Fibroblast of skin of scalp (primary cell): ENCODE measurements around the gene PRKD3. TPM values are rescaled to one million over a fixed set of nuclear protein-coding genes. Genes with fewer than 3 reads are reported as not detected.
A peak's percentile ranks its signal among the peaks of the same experiment; 100 is the strongest.

Experiments
- DNase-seq: peaks from one replicate; pipeline ENCODE4 v3.0.0-alpha.2; 2013
- polyA plus RNA-seq, 2 experiments: library from polyadenylated mRNA; unstranded; fragments of 120-200 nt; gene quantifications; one replicate each; pipeline ENCODE4 v1.2.1, GENCODE V29; 2013; ENCODE audit not compliant: insufficient read length in 2 of 2

PRKD3 gene
- 36.3 TPM for polyA plus RNA-seq (2013, experiment 1 of 2; ENCODE audit: insufficient read length)
- 44.0 TPM for polyA plus RNA-seq (2013, experiment 2 of 2; ENCODE audit: insufficient read length)

DNA sequence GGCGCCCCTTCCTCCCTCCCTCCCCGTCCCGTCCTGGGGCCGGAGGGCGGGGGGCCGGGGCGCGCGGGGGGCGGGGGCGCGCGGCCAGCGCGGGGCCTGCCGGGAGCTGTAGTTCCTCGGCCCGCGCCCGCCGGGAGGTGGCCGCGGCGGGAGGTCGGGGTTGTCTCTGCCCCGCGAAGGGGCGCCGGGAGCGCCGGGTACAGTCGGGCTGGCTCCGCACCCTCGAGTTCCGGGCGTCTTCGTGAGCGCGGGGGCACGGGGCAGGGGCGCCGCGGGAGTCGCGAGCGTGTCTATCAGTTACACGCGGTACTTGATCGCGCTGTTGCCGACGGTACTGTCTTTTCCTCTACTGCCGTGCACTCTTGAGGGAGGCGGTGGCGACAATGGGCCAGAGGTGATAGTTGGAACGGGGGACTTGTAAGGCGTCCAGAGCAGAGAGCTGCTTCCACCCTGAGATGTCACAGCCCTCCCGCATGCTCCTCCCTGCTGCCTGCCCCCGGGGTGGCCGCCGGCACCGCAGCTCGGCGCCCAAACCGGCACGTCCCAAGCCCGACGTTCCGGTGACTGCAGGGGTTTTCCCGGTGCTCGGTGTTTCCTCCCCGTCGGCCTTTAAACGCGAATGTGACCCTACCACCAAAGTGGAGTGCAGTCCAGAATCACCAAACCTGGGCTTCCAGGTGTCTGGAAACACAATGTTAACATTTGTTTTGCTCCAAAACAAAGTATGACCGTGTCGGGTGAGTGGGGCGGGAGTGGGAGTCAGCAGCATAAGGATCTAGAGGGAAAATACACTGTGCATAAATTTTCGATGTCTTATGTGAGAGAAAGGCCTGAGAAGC, at the start of gene PRKD3:
Gene PRKD3 (minus strand): TSS at position 48 of the 839 bp plus-strand sequence. CDS start 8,309 bp downstream, outside the sequence.
- DNase-seq = peak; percentile 81

DNA sequence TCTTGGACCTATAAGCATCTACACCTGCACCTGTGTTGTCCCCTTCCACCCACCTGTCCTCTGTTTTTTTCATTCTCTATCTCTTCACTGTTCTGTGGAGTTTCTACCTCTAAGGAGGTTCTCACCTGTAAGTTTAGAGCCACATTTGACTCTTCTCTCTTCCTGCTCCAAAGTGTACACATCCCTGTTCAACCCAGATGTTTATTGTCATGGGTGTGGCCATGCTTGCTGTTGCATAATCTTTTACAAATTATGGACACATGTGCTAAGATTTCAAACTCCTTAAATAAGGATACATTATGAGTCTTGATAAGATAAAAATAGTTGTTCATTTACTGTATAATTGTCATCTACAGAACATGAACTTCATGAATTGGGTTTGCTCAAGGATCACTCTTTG, 47.4 kb upstream of the PRKD3 start:
- no peak for DNase-seq

GRCh38 chr2:37370666-37371065, 46.0 kb upstream of the PRKD3 start:
- no peak for DNase-seq

GRCh38 chr2:37367984-37368383, 43.4 kb upstream of the PRKD3 start:
- no peak for DNase-seq

- no peak for DNase-seq
These were observed 42.7 kb upstream of the PRKD3 start for GRCh38 chr2:37367310-37367709.

DNA sequence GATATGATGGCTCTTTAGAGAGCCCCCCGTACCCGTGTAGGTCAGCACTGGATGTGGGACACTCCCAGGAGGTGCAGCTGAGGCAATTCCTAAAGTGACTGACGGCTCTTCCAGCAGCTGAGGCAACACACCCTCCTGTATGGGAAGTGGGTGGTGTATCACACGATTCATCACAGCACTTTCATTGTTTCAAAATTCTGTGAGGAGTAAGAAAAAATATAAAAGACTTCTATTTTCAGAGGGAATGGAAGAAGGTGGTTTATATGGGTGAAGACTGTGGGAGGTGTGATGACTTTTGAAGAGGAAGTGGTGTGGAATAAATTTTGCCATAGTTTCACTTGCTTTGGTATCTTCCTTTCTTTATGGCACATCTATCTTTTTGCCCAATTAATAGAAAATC, 42.1 kb upstream of the PRKD3 start:
- no peak for DNase-seq

DNA sequence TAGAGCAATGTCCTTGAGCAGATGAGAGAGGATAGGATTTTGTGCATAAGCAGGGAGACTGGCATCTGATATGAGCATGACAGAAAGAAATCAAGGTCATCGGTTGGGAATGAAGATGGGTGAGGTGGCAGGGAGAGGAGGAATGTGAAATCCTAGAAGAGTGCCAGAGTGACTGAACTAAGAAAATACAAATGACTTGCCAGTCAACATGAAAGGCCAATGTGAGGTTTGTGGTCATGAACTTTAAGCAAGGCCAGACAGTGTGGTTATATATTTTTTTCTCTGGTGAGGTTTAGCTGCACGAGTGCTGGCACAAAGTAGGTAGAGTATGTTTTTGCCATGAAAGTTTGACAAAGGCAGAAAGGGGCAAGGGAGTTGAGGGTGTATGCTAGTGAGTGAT, 41.0 kb upstream of the PRKD3 start:
- peak; percentile 37 for DNase-seq

DNA sequence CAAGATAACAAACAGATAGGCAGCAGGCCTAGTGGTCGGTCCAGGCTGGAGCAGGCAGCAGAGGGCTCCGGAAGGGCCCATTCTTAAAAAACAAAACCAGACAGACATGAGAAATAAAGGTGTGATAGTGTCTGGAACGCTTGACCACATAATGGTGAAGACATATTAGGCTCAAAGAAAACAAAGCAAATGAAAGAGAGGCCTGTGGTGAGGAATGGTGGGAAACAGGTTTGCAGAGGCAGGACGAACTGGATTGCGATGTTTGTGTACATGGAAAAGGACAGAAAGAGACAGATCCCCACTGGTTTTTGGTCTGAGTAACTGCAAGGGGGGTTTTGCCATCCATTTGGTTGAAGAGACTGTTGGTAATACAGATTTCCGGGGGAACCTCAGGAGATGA, 39.7 kb upstream of the PRKD3 start:
- no peak for DNase-seq

GRCh38 chr2:37361994-37362698, 37.5 kb upstream of the PRKD3 start:
- DNase-seq = no peak

DNA sequence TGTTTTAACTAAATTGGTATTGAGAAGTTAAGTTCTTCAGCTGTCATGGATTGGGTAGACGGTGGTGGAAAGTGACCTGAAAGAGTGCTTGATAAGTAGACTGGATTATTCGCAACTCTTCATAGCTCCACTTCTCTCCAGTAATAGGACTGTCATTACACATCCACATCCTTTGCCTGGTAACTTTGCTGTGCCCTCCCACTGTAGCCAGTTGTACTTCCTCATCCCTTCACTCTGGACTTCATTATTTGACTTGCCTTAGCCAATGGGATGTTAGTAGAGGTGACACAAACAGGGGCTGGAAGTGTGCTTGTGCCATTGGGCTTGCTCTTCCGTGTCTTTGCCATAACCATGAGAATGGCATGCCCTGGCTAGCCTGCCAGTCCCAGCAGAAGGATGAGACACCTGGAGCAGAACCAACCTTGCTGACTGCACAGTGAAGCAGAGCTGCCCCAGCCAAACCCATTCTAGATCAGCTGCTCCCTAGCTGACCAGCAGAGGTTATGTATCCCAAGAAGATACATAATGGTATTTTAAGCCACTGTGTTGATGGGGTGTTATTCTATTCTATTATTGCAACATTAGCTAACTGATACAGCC, 36.7 kb upstream of the PRKD3 start:
- DNase-seq = no peak

- DNase-seq = no peak
These were observed 33.8 kb upstream of the PRKD3 start for GRCh38 chr2:37358466-37358865.

GRCh38 chr2:37357530-37357929, 32.9 kb upstream of the PRKD3 start:
- DNase-seq = peak; percentile 69

DNA sequence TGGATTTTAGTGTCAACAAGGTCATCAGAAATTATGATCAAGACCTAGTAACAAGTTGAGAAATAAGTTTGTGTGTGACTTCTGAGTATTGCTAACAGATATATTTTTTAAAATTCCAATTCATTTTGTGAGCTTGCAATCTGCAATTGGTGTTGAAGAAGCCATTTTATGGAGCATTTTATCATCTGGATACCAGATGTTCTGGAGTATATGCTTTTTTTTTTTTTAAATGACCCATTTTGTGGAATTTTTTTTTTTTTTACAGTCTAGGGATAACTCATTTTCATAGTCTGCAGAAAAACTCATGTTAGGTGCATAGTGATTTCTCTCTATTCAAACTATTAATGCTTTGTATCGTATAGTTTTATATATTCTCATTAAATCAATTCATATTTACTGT, 32.4 kb upstream of the PRKD3 start:
- no peak for DNase-seq

- DNase-seq = no peak
These were observed 31.7 kb upstream of the PRKD3 start for GRCh38 chr2:37356299-37356698.

GRCh38 chr2:37355735-37356134, 31.1 kb upstream of the PRKD3 start:
- DNase-seq = no peak

GRCh38 chr2:37354531-37354930, 29.9 kb upstream of the PRKD3 start:
- no peak for DNase-seq

DNA sequence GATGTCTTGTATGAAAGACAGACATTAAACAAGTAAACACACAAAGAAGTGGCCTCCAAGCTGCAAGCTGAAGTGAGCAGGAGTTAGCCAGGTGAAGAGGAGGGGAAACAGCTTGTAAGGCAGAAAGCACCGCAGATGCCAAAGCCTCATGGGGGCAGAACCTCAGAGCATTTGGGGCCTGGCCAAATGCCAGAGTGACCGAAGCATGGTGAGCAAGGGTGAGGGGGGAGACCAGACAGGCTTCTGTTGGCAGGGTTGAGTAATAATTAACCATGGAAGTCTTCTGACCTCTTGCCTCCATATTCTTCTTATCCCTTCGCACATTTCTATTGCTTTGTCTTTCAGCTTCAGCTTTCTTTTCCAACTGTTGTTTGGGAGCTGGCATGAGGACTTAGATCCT, 25.4 kb upstream of the PRKD3 start:
- no peak for DNase-seq

DNA sequence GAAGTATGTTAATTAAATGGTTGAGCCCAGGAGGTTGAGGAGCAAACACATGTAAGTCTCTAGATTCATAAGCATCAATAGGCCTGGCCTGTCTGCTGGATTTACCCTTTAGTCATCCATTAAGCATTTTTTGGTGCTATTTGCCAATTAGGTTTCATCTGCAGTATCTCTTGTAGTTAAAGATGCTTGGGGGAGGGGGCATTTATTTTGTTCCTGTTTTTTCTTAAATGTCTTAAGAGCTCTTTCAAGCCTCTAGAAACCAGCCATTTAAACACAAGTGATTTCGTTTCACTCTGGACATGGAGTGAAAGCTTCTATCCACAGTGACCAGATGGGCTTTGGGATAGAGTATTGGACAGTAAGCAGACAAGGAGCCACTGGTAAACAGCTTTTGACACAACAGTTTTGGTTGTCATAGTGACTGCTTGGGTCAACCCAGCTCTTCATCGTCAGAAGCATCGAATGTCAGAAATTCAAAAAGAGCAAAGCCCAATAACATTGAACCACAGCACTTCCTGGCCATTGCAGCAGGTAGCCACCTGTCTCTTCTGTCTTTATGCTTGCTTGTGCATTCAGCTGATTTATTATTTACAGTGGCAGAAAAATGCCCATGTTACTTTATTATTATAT, 24.7 kb upstream of the PRKD3 start:
- DNase-seq = no peak

GRCh38 chr2:37348155-37348554, 23.5 kb upstream of the PRKD3 start:
- no peak for DNase-seq

DNA sequence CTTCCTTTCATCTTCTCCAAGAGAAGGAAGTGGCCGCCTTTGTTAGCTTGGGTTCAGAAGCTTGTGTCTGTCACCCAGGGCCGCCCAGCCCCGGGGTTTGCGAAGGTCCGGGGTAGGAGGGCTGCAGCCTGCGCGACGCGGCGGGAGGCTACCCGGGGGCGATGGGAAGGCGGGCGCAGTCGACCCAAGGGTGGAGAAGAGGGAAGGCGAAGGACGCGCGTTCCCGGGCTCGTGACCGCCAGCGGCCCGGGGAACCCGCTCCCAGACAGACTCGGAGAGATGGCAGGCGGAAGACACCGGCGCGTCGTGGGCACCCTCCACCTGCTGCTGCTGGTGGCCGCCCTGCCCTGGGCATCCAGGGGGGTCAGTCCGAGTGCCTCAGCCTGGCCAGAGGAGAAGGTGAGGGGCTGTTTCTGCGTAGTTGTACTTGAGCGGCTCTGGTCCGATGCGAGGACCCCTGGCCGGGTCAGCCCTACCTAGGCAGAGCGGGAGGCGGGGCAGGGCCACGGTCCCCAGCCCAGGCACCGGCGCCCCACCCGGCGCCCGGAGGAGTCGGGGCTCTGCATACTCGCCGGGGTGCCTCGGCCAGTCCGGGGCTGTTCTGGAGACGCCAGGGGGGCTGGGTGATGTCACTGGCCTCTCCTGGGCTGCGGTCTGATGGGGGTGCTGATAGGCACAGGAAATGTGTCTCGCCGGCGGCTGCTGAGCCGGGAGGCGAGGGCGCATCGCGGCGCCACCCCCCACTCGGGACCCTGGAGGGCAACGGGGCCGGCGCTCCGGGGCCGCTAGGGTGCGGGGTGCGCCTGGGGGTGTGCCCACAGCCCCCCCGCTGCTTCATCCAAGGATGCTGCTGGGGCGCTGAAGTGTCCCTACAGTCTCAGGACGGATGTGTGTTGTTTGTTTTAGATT, 20.1 kb upstream of the PRKD3 start, which contains the start of gene QPCT:
Gene QPCT (plus strand): TSS at position 178 of the 909 bp plus-strand sequence. CDS start 102 bp downstream, at position 280.
- peak; percentile 75 for DNase-seq
